Measurements from ENCODE around the gene ASIC3.

DNA sequence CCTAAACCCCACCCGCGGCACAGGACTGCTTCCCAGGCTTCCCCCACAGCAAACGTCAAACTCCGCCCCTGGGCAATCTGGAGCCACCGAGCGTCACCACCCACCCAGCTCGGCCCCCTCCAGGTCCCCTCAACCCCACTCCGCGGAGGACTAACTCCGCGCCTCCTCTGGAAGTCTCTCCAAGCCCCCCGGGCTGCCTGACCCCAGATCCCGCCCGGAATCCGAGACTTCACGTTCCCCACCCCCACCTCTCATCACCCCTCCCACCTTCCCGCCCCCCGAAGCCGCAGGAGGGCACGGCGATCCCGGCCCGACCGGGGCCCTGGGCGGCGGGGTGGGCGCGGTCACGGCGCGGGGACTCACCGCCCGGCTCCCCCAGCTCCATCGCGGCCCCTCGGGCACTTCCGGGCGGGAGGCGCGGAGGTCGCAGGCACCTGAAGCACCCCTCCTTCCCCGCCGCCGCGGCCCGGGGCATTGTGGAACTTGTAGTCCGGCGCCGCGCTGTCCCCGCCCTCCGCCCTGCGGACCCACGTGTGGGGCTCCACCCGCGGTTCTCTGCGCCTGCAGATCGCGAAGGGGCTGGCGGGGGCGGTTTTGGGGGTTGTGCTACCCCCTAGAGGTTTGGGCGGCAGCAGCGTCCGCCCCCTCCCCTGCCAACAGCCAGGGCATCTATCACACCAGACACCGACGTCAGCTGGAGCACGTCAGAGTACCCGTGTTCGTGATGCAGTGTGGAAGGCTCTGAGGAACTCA, 34.9 kb downstream of the ASIC3 start, which contains the start of gene TMUB1:
- TF ChIP-seq, protein P1, sequence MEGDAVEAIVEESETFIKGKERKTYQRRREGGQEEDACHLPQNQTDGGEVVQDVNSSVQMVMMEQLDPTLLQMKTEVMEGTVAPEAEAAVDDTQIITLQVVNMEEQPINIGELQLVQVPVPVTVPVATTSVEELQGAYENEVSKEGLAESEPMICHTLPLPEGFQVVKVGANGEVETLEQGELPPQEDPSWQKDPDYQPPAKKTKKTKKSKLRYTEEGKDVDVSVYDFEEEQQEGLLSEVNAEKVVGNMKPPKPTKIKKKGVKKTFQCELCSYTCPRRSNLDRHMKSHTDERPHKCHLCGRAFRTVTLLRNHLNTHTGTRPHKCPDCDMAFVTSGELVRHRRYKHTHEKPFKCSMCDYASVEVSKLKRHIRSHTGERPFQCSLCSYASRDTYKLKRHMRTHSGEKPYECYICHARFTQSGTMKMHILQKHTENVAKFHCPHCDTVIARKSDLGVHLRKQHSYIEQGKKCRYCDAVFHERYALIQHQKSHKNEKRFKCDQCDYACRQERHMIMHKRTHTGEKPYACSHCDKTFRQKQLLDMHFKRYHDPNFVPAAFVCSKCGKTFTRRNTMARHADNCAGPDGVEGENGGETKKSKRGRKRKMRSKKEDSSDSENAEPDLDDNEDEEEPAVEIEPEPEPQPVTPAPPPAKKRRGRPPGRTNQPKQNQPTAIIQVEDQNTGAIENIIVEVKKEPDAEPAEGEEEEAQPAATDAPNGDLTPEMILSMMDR (IDR thresholded peaks at IDR 0.05; ENCODE audit: poor library complexity): no peak
- TF ChIP-seq EZH2 (IDR thresholded peaks at IDR 0.05; ENCODE audit: borderline replicate concordance): no peak
